GM12878 (cell line): ENCODE data around the gene MRGPRX3. TPM values are rescaled to one million over a fixed set of nuclear protein-coding genes. Genes with fewer than 3 reads are reported as not detected.
A peak's percentile ranks its signal among the peaks of the same experiment; 100 is the strongest.

Experiments
- CUX1 ChIP-seq: IDR thresholded peaks from 2 replicates; pipeline ENCODE4 v1.6.1; 2012; ENCODE audit warnings: improper control_type of control experiment, low read depth, low read length; ENCODE audit not compliant: insufficient replicate concordance
- ESRRA ChIP-seq: IDR thresholded peaks from 2 replicates; pipeline ENCODE4 v1.6.1; 2012; ENCODE audit warnings: mild to moderate bottlenecking, low read length, improper control_type of control experiment
- HDGF ChIP-seq: fragments of 450-650 bp; IDR thresholded peaks from 2 replicates; pipeline ENCODE4 v1.6.1; 2016; ENCODE audit warnings: antibody characterized with exemption
- HSF1 ChIP-seq: fragments of 150-350 bp; IDR thresholded peaks from 2 replicates; pipeline ENCODE4 v1.6.1; 2014; ENCODE audit warnings: mild to moderate bottlenecking, low read depth, low read length
- KLF5 ChIP-seq: fragments of 450-650 bp; IDR thresholded peaks from 2 replicates; pipeline ENCODE4 v1.6.1; 2014; ENCODE audit warnings: mild to moderate bottlenecking; ENCODE audit not compliant: partially characterized antibody
- LARP7 ChIP-seq: fragments of 450-650 bp; IDR thresholded peaks from 2 replicates; pipeline ENCODE4 v1.6.1; 2017; ENCODE audit warnings: mild to moderate bottlenecking
- MAX ChIP-seq: IDR thresholded peaks from 2 replicates; pipeline ENCODE4 v1.6.1; 2012; ENCODE audit warnings: low read depth, low read length, improper control_type of control experiment
- RAD21 ChIP-seq: IDR thresholded peaks from 2 replicates; pipeline ENCODE4 v1.6.1; 2011; ENCODE audit warnings: mild to moderate bottlenecking, low read depth, low read length, moderate library complexity; ENCODE audit not compliant: insufficient read depth
- SIN3A ChIP-seq: IDR thresholded peaks from 2 replicates; pipeline ENCODE4 v1.6.1; 2012; ENCODE audit warnings: low read depth, low read length, improper control_type of control experiment
- SIX5 ChIP-seq: IDR thresholded peaks from 2 replicates; pipeline ENCODE4 v1.6.1; 2011; ENCODE audit warnings: mild to moderate bottlenecking, low read depth, low read length, moderate library complexity; ENCODE audit not compliant: severe bottlenecking
- TAF1 ChIP-seq: IDR thresholded peaks from 2 replicates; pipeline ENCODE4 v1.6.1; 2011; ENCODE audit warnings: mild to moderate bottlenecking, low read depth, low read length, borderline replicate concordance
- ZBTB11 ChIP-seq: fragments of 450-650 bp; formaldehyde crosslinking; IDR thresholded peaks from 2 replicates; pipeline ENCODE4 v1.5.0; 2022; ENCODE audit warnings: mild to moderate bottlenecking, missing genetic modification characterization
- ZNF24 ChIP-seq: fragments of 450-650 bp; IDR thresholded peaks from 2 replicates; pipeline ENCODE4 v1.6.1; 2017; ENCODE audit warnings: antibody characterized with exemption, mild to moderate bottlenecking
- ZNF592 ChIP-seq: fragments of 450-650 bp; IDR thresholded peaks from 2 replicates; pipeline ENCODE4 v1.6.1; 2017; ENCODE audit warnings: mild to moderate bottlenecking, moderate library complexity
- polyA plus RNA-seq, 11 experiments: library from polyadenylated mRNA; depleted of rRNA in 4 of 11; unstranded in 6 of 11; stranded (reverse) in 5 of 11; fragments of >200 nt; fragmentation: Nextera tagmentation in 4 of 11; fragmentation: Illumina TruSeq in 1 of 11; extraction: Ambion mirVana in 4 of 11; extraction: Trizol in 1 of 11; gene quantifications; 1 replicate in 1 of 11; 2 replicates in 10 of 11; pipeline versions ENCODE4 v1.2.1 to v1.2.3, GENCODE V29; 2011 to 2016; ENCODE audit warnings: inconsistent platforms in 2 of 11, missing spikeins in 2 of 11, low read depth in 1 of 11
- total RNA-seq, 4 experiments: library from RNA; depleted of rRNA in 3 of 4; stranded (reverse); fragments of >200 nt in 3 of 4; fragmentation: Illumina TruSeq in 1 of 4; extraction: Trizol in 1 of 4; gene quantifications; 2 replicates each; pipeline versions ENCODE4 v1.2.1 to v1.2.3, GENCODE V29; 2013 to 2021

MRGPRX3 gene
- total and polyA plus RNA-seq, 10 of the 15 experiments (the other 5 are each of a cell fraction or from before 2014, with no cell fraction given): not detected

GRCh38 chr11:18105802-18106574 is 26.4 kb upstream of the MRGPRX3 start, which contains the start of gene SAAL1 (continued):
- no peak for TF ChIP-seq SIX5
- no peak for TF ChIP-seq ZBTB11 (CRISPR knock-in tag)
- TF ChIP-seq LARP7: peak; percentile 86; the same call in 1 of the 2 replicates
- TF ChIP-seq SIN3A: no peak
- TF ChIP-seq KLF5: no peak
- TF ChIP-seq ZNF24: peak; percentile 75; the same call in 1 of the 2 replicates
- no peak for TF ChIP-seq CUX1
- TF ChIP-seq ESRRA: no peak
- TF ChIP-seq RAD21: peak; percentile 47; the same call in 1 of the 2 replicates
- TF ChIP-seq HDGF: 0 out of 2 replicates have a peak, but pooled peaks have one; percentile 43
- TF ChIP-seq ZNF592: 0 out of 2 replicates have a peak, but pooled peaks have one; percentile 55
- 0 out of 2 replicates have a peak, but pooled peaks have one; percentile 33 for TF ChIP-seq MAX
- no peak for TF ChIP-seq HSF1
- peak; percentile 80 for TF ChIP-seq TAF1
